Stimulated activated CD8-positive, alpha-beta memory T cell treated with anti-CD3 and anti-CD28 coated beads, Interleukin-7, amount 100 ng/mL, for 1 hour (primary cell): ENCODE measurements around the gene PPP2R2B.

Experiments
- DNase-seq, 2 donors: peaks; one replicate each; pipeline ENCODE4 v3.0.0-alpha.2; 2020; ENCODE audit warnings: low read depth in 2 of 2

The PPP2R2B gene

GRCh38 chr5:146878476-146879172, at the start of gene PPP2R2B:
Gene PPP2R2B (minus strand): TSS chr5:146878757.
- peak in 1 of 2 donors; percentile 12 for DNase-seq

- DNase-seq, result no peak
Measured at GRCh38 chr5:146924132-146924531, 45.6 kb upstream of the PPP2R2B start.

- DNase-seq, result no peak
Measured at GRCh38 chr5:146921225-146921624, 42.7 kb upstream of the PPP2R2B start.

- no peak for DNase-seq
Measured at GRCh38 chr5:146920351-146920881, 41.9 kb upstream of the PPP2R2B start.

GRCh38 chr5:146919304-146919703, 40.7 kb upstream of the PPP2R2B start:
- DNase-seq, result no peak

GRCh38 chr5:146917931-146918330, 39.4 kb upstream of the PPP2R2B start:
- no peak for DNase-seq

- DNase-seq, result no peak
Measured at GRCh38 chr5:146912874-146913273, 34.3 kb upstream of the PPP2R2B start.

GRCh38 chr5:146910239-146910638, 31.7 kb upstream of the PPP2R2B start:
- no peak for DNase-seq

GRCh38 chr5:146909255-146910068, 30.9 kb upstream of the PPP2R2B start:
- no peak for DNase-seq

- DNase-seq, result no peak
Measured at GRCh38 chr5:146906803-146907202, 28.2 kb upstream of the PPP2R2B start.

- DNase-seq, result no peak
Measured at GRCh38 chr5:146904890-146905289, 26.3 kb upstream of the PPP2R2B start.

- DNase-seq, result no peak
Measured at GRCh38 chr5:146903789-146904188, 25.2 kb upstream of the PPP2R2B start.

GRCh38 chr5:146902471-146902870, 23.9 kb upstream of the PPP2R2B start:
- no peak for DNase-seq

- no peak for DNase-seq
Measured at GRCh38 chr5:146897061-146897460, 18.5 kb upstream of the PPP2R2B start.

GRCh38 chr5:146894753-146895521, 16.4 kb upstream of the PPP2R2B start:
- DNase-seq, result no peak

- no peak for DNase-seq
Measured at GRCh38 chr5:146893991-146894390, 15.4 kb upstream of the PPP2R2B start.

- DNase-seq, result no peak
Measured at GRCh38 chr5:146892231-146892630, 13.7 kb upstream of the PPP2R2B start.

GRCh38 chr5:146891511-146891910, 13.0 kb upstream of the PPP2R2B start:
- DNase-seq, result no peak

- no peak for DNase-seq
Measured at GRCh38 chr5:146890731-146891440, 12.3 kb upstream of the PPP2R2B start.

GRCh38 chr5:146890066-146890465, 11.5 kb upstream of the PPP2R2B start:
- DNase-seq, result no peak

GRCh38 chr5:146889169-146889568, 10.6 kb upstream of the PPP2R2B start:
- no peak for DNase-seq
